HG03575 (cell line): Measurements from ENCODE around the gene NT5C2.
"Not testable (repeated sequence)": the region's sequence is repeated elsewhere in the genome, so short reads cannot be mapped to it uniquely, and the experiment has no call there.

Experiments used
- ATAC-seq: cut with Tn5 transposase; IDR thresholded peaks from one replicate; pipeline ENCODE4 v1.9.1; 2021; ENCODE audit not compliant: unreplicated experiment, insufficient number of reproducible peaks, low FRiP score; ENCODE audit errors: extremely low read depth

NT5C2 gene

GRCh38 chr10:103204353-103205255, 11.5 kb upstream of the NT5C2 start:
- ATAC-seq, result no peak

- no peak for ATAC-seq
These were observed 10.4 kb upstream of the NT5C2 start for GRCh38 chr10:103203466-103203865.

GRCh38 chr10:103202319-103202718, 9.2 kb upstream of the NT5C2 start:
- no peak for ATAC-seq

DNA sequence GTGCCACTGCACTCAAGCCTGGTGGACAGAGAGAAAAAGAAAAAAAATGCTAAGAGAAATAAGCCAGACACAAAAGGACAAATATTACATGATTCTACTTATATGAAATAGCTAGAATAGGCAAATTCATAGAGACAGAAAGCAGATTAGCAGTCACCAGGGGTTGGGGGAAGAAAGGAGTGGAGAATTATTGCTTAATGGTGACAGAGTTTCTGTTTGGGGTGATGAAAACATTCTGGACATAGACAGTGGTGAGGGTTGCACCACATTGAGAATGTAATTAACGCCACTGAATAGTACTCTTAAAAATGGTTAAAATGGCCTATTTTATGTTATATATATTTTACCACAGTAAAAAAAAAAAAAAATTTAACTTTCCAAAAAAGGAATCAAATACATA, 6.4 kb upstream of the NT5C2 start:
- ATAC-seq, result no peak

DNA sequence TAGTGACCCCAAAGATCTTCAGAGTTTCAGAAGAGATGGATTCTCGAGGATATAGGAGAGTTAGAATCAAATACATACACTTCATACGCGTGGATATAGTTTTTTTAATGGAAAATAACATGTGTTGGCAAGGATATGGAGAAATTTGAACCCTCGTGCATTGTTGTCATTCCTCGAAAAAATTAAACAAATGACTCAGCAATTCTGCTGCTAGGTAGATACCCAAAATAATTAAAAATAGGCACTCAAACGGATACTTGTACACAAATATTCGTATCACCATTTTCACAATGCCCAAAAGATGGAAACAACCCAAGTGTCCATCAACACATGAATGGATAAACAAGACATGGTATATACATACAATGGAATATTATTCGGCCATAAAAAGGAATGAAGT, 5.6 kb upstream of the NT5C2 start:
- no peak for ATAC-seq

GRCh38 chr10:103197903-103198302, 4.8 kb upstream of the NT5C2 start:
- no peak for ATAC-seq

GRCh38 chr10:103197174-103197573, 4.1 kb upstream of the NT5C2 start:
- ATAC-seq, result no peak

DNA sequence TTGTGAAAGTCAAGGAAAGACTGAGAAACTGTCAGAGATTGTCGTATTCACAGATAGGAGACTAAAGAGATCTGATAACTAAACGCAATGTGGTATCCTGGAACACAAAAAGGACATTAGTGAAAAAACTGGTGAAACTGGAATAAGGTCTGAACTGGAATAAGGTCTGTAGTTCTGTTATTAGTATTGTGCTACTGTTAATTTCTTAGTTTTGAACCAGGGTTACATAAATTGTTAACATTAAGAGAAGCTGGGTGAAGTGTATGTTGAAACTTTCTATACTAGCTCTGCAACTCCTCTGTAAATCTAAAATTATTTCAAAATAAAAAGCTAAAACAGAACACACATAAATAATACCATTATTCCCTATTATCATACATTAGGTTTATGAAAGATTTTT, 3.4 kb upstream of the NT5C2 start:
- no peak for ATAC-seq

- no peak for ATAC-seq
These were observed 903 bp upstream of the NT5C2 start for GRCh38 chr10:103193820-103194529.

- ATAC-seq, result no peak
These were observed 493 bp downstream of the NT5C2 start for GRCh38 chr10:103192451-103193106.

DNA sequence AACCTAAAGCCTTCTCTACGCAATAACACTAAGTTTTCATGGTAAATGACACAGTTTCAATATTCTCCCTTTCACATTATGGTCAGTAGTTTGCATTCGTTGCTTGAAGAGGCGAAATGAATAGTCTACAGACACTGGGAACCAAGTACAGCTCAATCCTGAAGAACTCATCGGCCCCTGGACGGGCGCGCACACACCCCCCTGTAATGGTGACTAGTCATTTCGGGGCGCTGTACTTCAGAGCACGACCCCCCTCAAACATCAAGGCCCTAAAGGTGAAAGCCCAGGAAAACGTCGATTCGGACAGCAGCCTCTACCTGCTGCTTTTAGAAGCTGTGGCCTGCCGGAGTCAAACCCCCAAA, 1.0 kb downstream of the NT5C2 start:
- no peak for ATAC-seq

DNA sequence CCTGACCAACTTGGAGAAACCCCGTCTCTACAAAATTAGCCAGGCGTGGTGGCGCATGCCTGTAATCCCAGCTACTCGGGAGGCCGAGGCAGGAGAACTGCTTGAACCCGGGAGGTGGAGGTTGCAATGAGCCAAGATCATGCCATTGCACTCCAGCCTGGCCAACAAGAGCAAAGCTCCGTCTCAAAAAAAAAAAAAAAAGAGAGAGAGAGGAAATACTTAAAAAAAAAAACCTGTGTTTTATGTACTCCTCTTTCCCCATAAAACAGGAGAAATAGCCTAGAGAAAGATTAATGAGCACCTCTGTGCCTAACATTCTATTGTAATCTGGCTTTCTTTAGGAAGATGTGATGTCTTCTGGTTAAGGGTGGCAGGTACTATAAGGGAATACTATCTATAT, 1.9 kb downstream of the NT5C2 start:
- not testable (repeated sequence) for ATAC-seq

GRCh38 chr10:103188853-103189252, 4.2 kb downstream of the NT5C2 start:
- ATAC-seq, result no peak

DNA sequence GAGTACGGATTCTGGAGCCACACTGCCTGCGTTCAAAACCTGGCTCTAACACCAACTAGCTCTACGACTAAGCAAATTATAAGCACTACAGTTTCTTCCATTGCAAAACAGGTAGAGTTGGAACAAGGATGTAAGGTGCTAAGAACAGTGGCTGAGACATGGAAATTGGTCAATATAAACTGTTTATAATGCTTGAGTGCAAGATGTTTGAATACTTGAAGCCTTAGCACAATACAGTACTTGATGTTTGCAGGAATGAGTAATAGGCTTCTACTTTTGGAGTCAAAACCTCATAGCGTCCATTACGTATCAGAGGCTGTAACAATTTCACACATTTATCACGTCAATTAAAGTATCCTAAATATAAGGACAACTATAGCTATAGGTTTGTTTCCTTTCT, 6.9 kb downstream of the NT5C2 start:
- no peak for ATAC-seq

- no peak for ATAC-seq
These were observed 8.5 kb downstream of the NT5C2 start for GRCh38 chr10:103184615-103185014.

GRCh38 chr10:103183991-103184451, 9.1 kb downstream of the NT5C2 start:
- not testable (repeated sequence) for ATAC-seq

GRCh38 chr10:103181244-103181643, 11.8 kb downstream of the NT5C2 start:
- no peak for ATAC-seq

- ATAC-seq, result no peak
These were observed 12.6 kb downstream of the NT5C2 start for GRCh38 chr10:103180491-103180890.

GRCh38 chr10:103177123-103177522, 15.9 kb downstream of the NT5C2 start:
- ATAC-seq, result no peak
